HG03097 (cell line): Measurements from ENCODE around the gene TEX38.
"Not testable (repeated sequence)": the region's sequence is repeated elsewhere in the genome, so short reads cannot be mapped to it uniquely, and the experiment has no call there.

Experiments
- ATAC-seq: cut with Tn5 transposase; IDR thresholded peaks from one replicate; pipeline ENCODE4 v1.9.1; 2021; ENCODE audit not compliant: unreplicated experiment, low FRiP score

TEX38 gene

DNA sequence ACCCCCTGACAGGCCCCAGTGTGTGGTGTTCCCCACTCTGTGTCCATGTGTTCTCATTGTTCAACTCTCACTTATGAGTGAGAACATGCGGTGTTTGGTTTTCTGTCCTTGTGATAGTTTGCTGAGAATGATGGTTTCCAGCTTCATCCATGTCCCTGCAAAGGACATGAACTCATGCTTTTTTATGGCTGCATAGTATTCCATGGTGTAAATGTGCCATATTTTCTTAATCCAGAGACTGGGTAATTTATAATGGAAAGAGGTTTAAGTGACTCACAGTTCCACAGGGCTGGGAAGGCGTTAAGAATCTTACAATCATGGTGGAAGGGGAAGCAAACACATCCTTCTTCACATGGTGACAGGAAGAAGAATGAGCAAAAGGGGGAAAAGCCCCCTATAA, 17.0 kb upstream of the TEX38 start:
- not testable (repeated sequence) for ATAC-seq

DNA sequence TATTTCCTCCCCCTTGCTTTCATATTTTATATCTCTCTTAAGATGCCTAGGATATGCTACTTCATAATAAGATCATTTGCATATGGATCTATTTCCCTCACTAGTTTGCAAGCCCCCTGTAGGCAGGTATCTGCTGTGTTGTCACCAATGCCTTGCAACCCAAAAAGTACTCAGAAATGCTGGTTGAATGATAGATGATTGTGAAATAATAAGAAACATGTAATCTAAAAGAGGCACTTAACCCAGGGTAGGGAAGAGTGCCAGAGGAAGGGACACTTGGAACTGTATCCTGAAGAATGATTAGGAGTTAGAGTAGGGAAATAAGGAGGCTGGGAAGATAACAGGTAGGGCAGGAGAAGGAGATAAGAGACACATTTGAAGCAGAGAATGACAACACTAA, 15.8 kb upstream of the TEX38 start:
- ATAC-seq = no peak

DNA sequence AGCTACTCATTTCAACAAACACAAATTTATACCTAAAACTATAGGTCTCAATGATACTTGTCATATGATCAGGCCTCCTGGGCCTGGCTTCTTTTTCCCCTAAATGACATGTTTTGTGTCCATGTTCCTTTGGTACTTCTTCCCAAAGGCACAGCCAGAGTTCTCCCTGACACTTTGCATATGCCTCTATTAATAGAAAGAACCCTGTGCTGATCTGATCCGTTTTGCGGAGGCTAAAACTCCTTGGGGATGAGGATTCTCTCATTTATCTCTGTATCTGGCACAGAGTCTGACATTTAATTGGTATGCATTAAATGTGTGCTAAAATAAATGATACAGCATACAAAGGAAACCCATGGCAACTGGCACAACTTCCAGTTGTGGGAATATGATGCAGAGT, 15.0 kb upstream of the TEX38 start:
- ATAC-seq = no peak

DNA sequence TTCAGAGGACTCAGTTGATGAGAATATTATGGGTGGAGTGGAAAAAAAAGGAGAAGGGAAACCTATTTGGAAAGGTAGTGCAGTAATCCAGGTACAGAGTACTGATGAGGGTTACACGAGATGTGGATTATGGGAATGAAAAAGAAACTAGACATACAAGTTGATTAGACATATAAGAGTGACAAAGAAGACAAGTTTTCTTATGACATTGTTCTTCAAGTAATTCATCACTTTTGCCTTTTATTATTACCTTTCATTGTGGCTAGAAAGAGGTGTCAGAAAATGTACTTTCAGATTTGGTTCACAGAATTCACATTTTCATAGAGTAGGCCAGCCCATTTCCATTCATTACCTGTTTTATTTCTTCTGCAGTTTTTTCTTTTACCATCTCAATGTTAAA, 13.9 kb upstream of the TEX38 start:
- no peak for ATAC-seq

DNA sequence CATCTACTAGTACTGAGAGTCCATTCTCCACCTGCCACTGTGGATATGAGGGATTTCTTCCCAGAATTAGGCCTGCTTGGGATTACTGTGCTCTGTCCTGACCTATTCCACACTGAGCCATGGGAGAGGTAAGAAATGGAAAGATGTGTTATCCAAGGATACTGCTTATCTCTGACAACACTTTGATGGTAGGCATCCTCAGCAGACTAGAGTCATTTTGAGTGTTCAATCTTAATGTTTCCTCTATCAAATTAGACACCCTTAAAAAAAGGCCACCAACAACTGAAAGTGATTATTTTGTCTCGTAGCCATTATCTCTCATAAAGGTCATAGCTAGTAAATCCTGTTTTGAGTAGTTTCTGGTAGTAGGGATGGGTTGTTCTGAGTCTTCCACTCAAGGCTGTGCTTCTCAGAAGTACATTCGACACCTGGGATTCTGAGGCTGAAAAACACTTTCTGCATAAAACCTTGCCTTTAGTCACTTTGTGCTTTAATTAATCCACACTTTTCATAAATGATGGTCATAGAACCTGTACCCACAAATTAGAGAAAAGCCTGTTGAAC, 12.3 kb upstream of the TEX38 start:
- ATAC-seq = no peak

DNA sequence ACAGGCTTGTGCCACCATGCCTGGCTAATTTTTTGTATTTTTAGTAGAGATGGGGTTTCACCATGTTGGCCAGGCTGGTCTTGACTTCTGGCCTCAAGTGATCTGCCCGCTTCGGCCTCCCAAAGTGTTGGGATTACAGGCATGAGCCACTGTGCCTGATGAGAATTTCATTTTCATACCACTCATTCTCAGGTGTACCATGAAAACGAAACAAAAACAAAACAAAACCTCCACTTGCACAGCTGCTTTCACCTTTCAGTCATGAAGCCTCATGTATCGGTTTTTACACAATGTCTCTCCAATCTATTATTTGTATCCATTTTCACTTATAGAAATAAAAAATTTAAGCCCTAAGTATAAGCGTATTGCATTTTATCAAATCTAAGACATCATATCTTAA, 11.5 kb upstream of the TEX38 start:
- peak; percentile 76 for ATAC-seq

DNA sequence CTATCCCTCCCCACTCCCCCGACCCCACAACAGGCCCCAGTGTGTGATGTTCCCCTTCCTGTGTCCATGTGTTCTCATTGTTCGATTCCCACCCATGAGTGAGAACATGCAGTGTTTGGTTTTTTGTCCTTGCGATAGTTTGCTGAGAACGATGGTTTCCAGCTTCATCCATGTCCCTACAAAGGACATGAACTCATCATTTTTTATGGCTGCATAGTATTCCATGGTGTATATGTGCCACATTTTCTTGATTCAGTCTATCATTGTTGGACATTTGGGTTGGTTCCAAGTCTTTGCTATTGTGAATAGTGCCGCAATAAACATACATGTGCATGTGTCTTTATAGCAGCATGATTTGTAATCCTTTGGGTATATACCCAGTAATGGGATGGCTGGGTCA, 8.7 kb upstream of the TEX38 start:
- not testable (repeated sequence) for ATAC-seq

DNA sequence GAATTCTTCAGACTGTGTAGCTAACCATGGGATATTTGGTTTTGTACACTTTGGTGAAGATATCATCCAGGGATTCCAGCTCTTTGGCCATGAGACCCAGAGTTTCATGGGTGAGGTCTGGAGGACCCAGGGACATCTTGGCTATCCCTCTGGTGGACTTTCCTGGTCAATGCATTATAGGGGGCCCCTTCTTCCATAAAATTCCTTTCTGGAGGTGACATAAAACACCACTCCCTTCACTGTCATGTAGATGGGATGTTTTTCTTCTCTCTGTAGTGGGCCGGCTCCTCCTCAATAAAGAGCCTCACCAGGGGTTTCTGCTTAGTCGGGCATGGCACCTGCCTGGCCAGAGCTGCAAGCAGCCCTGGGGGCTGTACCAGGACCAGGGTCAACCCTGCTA, 5.7 kb upstream of the TEX38 start:
- ATAC-seq = no peak

DNA sequence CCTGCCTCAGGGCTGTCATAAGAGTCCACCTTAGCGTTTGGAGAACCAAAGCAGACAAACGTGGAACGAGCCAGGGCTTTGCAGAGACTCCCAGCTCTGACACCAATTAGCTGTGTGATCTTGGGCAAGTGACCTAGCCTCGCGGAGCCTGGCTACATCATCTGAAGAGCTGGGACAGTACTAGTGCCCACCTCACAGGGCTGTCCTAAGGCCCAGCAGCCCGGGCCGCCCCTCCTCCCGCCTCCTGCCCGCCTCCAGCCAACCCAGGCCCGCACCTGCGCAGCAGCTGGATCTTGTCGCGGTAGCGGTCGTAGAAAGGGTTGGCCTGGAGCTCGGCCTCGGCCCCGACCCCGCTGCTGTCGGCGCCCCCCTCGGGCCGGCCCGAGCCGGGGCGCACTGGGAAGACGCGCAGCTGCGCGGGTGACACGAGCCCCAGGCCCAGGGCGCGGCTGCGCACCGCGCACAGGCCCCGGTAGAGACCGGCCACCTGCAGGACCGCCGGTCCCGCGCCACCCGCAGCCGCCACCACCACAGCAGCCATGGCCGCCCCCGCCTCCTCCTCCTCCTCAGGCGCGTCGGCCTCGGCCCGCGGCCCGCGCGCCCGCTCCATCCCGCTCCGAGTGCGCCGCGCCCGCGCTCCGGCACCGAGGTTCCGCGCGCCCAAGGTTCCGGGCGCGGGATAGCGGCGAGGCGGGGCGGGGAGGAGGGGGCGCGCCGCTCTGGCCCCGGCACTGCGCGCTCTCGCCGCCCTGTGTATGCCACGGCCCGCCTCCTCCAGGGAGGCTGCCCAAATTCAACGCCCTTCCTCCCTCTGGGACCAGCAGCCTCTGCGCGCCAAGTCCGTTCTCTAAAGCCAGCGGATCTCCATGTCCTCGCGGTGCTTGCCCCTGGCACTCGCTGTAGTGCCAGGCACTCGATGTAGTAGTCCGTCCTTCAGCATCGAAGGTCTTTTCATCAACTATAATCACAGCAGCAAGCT, 3.6 kb upstream of the TEX38 start, which contains the start of gene ATPAF1:
TSS of gene ATPAF1 (minus strand) at position 583 of the 979 bp plus-strand sequence. CDS start at position 541, 42 bp downstream.
- peak; percentile 62 for ATAC-seq

DNA sequence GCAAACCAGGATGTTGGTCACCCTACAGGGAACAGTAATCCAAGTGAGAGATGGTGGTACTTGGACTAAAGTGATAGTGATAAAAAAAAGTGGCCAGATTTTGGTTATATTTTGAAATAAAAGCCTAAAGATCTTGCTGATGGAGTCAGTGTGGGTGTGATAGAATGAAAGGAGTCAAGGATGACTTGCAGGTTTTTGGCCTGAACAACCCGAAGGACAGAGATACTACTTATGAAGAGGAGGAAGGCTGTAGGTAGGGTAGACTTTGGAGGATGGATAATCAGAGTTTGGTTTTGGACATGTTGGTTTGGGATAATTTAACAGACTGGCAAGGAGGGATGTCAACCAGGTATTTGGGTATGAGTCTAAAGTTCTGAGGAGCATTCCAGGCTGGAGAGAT, 1.5 kb upstream of the TEX38 start:
- no peak for ATAC-seq

DNA sequence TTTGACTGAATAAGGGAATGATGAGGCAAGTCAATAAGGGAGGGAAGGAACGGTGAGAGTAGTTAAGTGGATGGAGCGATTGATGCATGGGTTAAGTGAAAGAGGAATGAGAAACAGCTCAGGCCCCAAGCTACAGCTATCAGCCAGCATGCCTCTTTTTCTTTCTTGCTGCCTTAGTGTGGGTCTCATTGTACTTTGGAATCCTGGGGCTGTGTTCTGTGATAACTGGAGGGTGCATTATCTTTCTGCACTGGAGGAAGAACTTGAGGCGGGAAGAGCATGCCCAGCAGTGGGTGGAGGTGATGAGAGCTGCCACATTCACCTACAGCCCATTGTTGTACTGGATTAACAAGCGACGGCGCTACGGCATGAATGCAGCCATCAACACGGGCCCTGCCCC, 1.0 kb downstream of the TEX38 start:
- ATAC-seq = no peak

DNA sequence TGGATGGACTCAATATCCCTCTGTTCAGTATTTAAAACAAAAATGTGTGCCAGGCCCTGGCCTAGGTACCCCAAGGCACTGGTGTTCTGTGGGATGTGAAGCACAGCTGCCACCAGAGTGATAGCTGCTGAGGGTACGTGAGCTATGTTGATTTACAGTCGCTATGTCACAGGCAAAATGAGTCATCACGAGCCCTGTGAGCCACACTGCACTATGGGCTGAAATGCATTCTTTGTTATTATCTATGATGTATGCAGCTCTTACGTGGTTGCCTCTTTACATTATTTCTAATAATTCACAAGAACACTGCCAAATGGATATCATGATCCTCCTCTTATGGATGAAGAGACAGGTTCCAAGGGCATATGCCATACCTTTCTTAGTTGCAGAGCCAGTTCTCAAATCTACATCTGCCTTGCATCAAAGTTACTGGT, 2.1 kb downstream of the TEX38 start:
- no peak for ATAC-seq

DNA sequence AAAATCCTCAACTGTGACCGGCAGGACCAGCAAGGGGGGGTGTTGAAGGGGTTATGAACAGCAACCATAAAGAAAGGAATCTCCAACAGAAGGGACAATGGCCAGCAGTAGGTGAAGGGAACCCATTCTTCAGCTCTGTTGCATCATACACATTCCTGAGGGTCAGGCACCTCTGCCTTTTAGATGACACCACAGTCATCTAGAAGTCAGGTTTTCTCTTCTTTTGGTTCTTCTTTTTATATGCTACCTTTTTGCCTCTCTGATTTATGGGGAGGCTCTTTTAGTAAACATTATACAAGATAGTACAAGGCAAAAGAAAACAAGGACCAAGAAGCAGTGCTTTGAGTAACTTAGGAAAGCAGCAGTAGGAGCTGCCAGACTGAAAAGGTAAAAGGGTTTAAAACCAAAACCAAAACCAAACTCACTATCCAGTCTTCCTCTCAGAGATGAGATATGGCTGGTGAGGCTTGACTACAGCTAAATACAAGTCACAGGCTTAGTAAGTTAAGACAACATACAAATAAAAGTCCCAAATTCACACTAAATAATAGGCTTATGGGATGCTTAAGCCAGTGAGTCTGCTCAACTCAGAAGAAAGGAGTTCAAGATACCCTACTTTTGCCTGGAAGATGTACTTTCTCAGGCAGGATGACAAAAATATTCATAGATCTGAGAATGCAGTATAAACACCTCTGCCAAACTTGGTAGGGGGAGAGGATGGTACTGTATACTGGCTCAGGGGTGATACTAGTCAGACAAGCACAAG, 4.1 kb downstream of the TEX38 start:
- no peak for ATAC-seq

DNA sequence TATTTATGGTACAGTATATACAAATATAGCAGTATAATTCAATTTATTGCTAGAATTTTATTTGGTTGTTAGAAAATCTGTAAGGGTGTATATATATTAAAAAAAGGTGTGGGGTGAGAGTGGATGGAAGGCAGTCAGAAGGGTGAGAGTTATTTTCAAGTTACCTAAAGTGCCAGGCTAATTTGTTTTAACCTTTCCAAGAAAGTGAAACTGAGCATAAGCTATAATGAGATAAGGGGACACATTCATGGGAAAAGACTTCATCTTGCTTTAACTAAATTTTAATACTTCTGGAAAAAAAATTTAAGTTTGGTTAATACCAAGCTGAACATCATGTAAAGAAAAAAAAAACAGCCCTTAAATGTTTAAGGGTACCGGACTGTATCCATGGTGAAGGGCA, 4.9 kb downstream of the TEX38 start:
- ATAC-seq = no peak

DNA sequence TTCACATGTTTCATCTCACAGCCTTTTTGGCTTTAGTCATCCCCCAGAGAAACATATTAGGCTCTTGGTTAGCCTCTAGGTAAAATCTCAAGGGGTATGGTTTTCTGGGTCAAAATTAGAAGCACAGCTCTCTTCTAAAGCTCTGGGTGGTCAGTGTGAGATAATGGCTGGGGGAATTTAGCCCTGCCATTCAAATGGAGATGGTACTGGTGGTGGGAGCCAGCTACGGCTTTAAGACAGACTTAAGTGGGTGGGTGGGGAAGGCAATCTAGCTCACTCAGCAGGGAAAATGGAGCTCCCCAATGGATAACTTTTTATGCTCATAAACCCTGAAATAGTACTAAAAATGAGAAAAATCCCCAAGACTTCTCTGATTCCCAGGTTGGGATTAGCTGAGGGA, 5.7 kb downstream of the TEX38 start:
- ATAC-seq = no peak

DNA sequence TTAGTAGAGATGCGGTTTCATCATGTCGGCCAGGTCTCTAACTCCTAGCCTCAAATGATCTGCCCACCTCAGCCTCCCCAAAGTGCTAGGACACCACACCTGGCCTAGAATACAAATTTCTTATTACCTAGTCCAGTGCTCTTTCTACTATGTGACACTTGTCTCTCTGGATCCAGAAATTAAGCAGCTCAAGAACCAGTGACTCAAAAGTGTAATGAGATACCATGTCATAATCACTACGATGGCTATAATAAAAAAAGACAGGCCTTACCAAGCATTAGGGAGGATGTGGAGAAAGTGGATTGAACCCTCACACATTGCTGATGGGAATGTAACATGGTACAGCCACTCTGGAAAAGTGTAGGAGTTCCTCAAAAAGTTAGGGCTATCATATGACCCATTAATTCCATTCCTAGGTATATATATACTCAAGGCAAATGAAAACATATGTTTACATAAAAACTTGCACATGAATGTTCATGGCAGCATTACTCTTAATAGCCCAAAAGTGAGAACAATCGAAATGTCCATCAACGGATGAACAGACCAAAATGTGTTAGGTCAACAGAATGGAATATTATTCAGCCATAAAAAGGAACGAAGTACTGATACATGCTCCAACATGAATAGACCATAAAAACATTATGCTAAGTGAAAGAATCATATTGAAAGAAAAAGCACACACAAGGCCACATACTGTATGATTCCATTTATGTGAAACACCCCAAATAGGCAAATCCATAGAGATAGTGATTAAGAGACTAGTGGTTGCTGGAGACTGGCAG, 8.3 kb downstream of the TEX38 start:
- no peak for ATAC-seq

DNA sequence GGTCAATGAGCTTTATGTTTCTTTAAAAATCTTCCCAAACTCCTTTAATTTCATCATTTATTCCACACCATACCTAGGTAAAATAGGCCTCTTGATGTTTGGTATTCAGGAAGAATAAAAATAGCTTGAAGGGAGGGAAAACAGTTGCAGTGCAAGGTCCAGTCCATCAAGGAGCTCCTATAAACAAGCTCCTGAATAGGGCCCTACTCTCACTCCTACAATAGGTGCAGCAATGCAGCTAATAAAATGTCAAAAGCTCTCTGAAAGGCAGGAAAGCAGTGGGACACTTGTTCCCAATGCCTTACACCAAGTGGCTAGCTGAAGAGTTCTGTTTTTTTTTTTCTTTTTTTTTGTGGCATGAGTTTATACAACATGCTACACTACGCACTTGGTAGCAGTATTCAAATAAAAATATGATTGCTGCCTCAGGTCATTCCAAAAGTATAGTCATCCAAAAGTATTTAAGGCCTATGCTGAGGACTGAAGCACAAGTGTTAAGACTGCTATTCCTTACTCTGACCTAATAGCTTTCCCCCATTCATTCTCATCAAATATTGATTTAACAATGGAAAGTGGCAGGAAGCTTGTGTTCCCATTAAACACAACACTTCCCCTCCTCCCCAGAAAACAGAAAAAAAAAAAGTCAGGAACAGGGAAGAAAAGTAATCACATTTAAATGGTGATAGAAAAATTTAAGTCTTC, 9.8 kb downstream of the TEX38 start:
- no peak for ATAC-seq

DNA sequence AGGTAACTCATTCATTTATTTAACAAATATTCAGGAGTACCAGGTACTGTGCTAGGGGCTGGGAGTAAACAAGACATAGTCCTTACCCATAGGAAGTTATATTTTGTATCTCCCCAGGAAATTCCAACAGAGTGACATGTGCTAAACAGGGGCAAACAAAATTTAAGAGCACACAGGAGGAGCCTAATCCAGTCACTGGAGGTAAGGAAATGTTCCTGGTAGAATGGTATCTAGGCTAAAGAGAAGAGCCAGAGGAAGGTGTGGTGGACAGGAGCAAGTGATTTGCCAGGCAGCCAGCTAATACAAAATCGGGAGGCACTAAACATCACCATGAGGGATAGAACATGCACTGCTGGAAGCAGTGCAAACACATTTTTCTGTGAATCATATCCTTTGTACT, 10.4 kb downstream of the TEX38 start:
- ATAC-seq = no peak

DNA sequence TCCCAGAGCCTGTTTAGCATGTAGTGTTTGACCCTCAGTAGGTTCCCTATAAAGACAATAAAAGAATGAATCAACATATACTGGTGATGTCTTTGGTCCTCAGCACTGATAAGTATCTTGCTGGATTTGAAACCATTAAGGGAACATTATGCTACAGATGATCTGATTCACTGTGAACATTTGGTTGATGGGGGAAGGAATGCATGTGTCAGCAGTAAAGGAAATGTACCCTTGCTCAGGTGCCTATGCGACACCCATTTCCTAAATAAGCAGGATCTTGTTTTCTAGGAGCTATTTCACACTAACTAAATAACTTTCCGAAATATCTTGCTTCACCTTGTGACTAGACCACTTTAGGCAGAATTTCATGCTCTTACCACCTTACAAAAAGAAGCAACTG, 13.0 kb downstream of the TEX38 start:
- ATAC-seq = no peak

DNA sequence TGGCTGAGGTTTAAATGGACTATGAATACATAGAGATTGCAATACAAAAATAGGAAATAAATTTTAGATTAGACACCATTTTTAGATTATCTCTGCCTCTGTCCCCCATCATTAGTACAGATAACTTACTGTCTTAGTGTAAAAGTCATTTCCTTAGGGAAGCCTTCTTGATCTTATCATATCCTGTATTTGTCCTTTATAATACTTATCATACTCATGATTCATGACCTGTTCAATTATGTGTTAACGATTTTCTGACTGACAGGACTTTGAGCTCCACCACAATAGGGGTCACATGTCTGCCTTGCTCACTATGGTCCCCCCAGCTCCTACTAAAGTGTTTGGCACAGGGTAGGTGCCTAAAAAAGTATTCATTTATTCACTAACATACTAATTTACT, 14.6 kb downstream of the TEX38 start:
- no peak for ATAC-seq
